Posterior cingulate gyrus (tissue), 11 donors: ENCODE data around the gene RYR3.

ENCODE experiments used
- DNase-seq, 10 donors: peaks; one replicate each; pipeline versions ENCODE4 v3.0.0 to v3.0.0-alpha.2; 2020 to 2021; ENCODE audit warnings: mixed read lengths in 3 of 10
- intact Hi-C: fragments of 100-400 bp; cut with DNase I; formaldehyde crosslinking; loops from one replicate; pipeline ENCODE4 v1.15.1; 2023

RYR3 gene

GRCh38 chr15:33492434-33493052 is 181.8 kb downstream of the RYR3 start:
- no peak for DNase-seq
- intact Hi-C loops, result no loop called here

- DNase-seq, result no peak
- intact Hi-C loops, result no loop called here
These were observed 183.5 kb downstream of the RYR3 start for GRCh38 chr15:33494306-33494705.

- no peak for DNase-seq
- intact Hi-C loops, result no loop called here
These were observed 189.8 kb downstream of the RYR3 start for GRCh38 chr15:33500432-33501195.

GRCh38 chr15:33503681-33504080 is 192.9 kb downstream of the RYR3 start:
- intact Hi-C loops, result no loop called here
- DNase-seq, result no peak

GRCh38 chr15:33506781-33507296 is 196.1 kb downstream of the RYR3 start:
- DNase-seq, result no peak
- intact Hi-C loops, result no loop called here

GRCh38 chr15:33508703-33509102 is 197.9 kb downstream of the RYR3 start:
- DNase-seq, result no peak
- intact Hi-C loops, result no loop called here

- intact Hi-C loops, result no loop called here
- DNase-seq, result no peak
These were observed 204.4 kb downstream of the RYR3 start for GRCh38 chr15:33515121-33515520.

GRCh38 chr15:33516563-33516962 is 205.8 kb downstream of the RYR3 start:
- intact Hi-C loops, result no loop called here
- DNase-seq, result no peak

GRCh38 chr15:33517944-33518343 is 207.2 kb downstream of the RYR3 start:
- intact Hi-C loops, result no loop called here
- no peak for DNase-seq

- DNase-seq, result no peak
- intact Hi-C loops, result no loop called here
These were observed 207.7 kb downstream of the RYR3 start for GRCh38 chr15:33518421-33518820.

GRCh38 chr15:33524274-33524673 is 213.5 kb downstream of the RYR3 start:
- intact Hi-C loops, result no loop called here
- DNase-seq, result no peak

GRCh38 chr15:33526532-33526931 is 215.8 kb downstream of the RYR3 start:
- DNase-seq, result no peak
- intact Hi-C loops, result no loop called here

- no peak for DNase-seq
- intact Hi-C loops, result no loop called here
These were observed 222.4 kb downstream of the RYR3 start for GRCh38 chr15:33533197-33533596.

GRCh38 chr15:33534642-33535041 is 223.9 kb downstream of the RYR3 start:
- DNase-seq, result no peak
- intact Hi-C loops, result no loop called here

- intact Hi-C loops, result no loop called here
- no peak for DNase-seq
These were observed 224.4 kb downstream of the RYR3 start for GRCh38 chr15:33535135-33535534.

GRCh38 chr15:33539825-33540573 is 229.2 kb downstream of the RYR3 start:
- no peak for DNase-seq

GRCh38 chr15:33543957-33544356 is 233.2 kb downstream of the RYR3 start:
- intact Hi-C loops, result no loop called here

More at GRCh38 chr15:33539825-33540573, 229.2 kb downstream of the RYR3 start:
- intact Hi-C loops, result no loop called here

GRCh38 chr15:33545866-33546265 is 235.1 kb downstream of the RYR3 start:
- intact Hi-C loops, result no loop called here
- DNase-seq, result no peak

More at GRCh38 chr15:33543957-33544356, 233.2 kb downstream of the RYR3 start:
- no peak for DNase-seq

- intact Hi-C loops, result no loop called here
These were observed 237.1 kb downstream of the RYR3 start for GRCh38 chr15:33547876-33548275.

GRCh38 chr15:33551860-33552259 is 241.1 kb downstream of the RYR3 start:
- intact Hi-C loops, result no loop called here
- DNase-seq, result peak in 4 of 10 donors; percentile 11 to 74 (median 23)

More at GRCh38 chr15:33547876-33548275, 237.1 kb downstream of the RYR3 start:
- peak in 1 of 10 donors; percentile 28 for DNase-seq

GRCh38 chr15:33553157-33553556 is 242.4 kb downstream of the RYR3 start:
- intact Hi-C loops, result no loop called here
- DNase-seq, result no peak
